ENCODE data around the gene CCDC33.
A peak's percentile ranks its signal among the peaks of the same experiment; 100 is the strongest.

CCDC33 gene

DNA sequence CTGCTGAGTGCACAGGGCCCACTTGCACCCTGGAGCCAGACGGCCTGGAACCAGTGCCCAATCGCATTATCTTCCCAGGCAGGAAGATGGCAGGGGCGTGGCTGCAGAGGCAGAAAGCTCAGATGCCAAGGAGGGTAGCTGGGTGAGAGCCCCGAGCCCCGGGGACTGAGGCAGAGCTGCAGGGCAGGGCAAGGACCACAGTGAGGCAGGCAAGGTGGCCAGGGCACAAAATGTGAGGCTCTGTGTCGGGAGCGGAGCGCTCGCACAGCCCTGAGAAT, 1.6 kb upstream of the CCDC33 start:
- no peak for DNase-seq (ENCODE audit: extremely low read depth, low read depth)
- H3K4me3 ChIP-seq (replicated peaks; ENCODE audit: low read depth, low read length): no peak overlapping the region
- TF ChIP-seq CTCF (IDR thresholded peaks at IDR 0.05; ENCODE audit: low read depth, low read length, missing control alignments): no peak

DNA sequence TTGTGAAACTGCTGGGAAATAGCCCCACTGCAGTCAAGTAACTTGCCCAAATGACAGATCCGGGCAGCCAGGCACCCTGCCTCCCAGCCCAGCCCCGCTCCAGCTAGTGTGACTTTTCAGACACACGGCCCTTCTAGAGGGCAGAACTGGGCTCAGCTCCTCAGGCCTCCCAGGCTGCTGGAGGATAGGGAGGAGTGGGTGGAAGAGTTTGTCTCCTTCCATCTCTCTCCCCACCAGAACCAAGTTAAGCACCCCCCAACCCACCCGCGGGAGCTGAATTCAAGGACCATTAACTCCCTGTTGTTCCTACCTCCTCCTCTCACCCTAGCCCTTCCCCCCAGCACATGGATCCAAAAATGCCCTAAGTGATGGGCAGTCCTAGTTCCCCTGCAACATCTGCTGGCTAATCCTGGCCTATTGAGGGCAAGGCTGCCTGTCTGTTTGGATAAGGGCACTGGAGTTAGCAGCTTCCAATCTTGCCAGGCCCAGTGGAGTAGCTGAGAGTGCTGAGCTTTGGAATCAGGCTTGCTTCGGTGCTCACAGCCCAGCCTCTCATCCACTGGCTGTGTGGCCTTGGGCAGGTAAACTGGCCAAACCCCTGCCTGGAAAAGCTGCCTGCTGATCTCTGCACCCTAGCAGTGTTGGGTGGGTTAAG, 3.1 kb downstream of the CCDC33 start:
- no peak overlapping the region for H3K4me3 ChIP-seq (replicated peaks; ENCODE audit: low read depth, low read length)
- no peak for DNase-seq (ENCODE audit: extremely low read depth, low read depth)
- no peak for TF ChIP-seq CTCF (IDR thresholded peaks at IDR 0.05; ENCODE audit: low read depth, low read length, missing control alignments)

DNA sequence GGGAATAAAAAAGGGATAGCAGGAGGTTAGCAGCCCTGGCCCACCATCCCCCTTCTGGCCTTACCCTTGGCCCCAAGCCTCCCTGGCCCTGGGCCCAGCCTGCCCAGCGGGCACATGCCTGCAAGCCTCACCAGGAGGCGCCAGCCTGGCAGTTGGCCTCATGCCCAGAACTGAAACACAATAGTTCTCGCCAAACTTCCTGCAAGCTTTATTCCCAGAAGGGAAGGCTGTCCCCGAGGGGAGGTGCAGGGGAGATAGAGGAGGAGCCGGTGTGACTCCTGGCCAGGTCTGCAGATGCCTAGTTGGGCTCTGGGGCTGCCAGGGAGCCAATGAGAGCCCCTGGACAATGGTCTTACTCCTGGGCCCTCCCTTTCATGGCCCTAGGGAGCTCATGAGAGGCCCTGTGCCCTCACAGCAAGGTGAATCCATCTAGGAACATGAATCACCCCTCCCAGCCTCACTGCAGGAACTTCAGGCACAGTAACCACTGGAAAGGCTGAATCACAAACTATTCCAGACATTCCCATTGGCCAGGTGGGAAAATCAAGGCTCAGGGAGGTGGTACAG, 4.0 kb downstream of the CCDC33 start:
- peak; percentile 53 for TF ChIP-seq CTCF (IDR thresholded peaks at IDR 0.05; ENCODE audit: low read depth, low read length, missing control alignments)
- DNase-seq (ENCODE audit: extremely low read depth, low read depth): peak; percentile 66
- no peak overlapping the region for H3K4me3 ChIP-seq (replicated peaks; ENCODE audit: low read depth, low read length)

DNA sequence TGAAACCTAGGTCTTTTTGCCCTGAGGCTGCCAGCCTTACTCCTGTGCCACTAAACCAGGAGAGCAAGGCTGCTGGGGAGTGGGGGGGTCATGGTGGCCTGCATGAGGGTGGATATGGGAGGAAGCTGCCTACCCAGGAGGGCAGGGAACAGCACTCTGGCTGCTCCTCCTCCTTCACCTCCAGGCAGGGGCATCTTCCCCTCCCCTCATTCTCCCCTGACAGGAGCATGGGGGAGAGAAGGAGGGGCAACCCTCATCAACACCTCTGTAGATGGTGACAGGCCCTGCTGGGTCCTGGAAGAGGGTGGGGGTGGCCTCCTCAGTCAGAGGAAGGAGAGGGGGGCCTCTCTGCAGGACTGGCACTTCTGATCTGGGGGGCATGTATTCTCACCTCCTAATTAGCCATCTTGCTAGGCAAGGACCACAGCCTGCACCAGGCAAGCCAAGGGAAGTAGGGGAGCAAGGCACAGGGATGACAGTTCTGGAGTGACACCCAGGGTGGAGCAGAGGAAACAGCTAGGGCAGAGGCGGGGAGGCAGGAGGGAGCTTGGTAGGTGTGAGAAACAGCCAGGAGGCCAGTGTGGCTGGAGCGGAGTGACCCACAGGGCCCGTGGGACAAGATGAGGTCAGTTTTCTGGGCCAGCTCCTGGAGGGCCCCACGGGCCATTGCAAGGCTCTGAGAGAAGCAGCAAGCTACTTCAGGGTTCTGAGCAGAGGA, 4.9 kb downstream of the CCDC33 start:
- H3K4me3 ChIP-seq (replicated peaks; ENCODE audit: low read depth, low read length): no peak overlapping the region
- DNase-seq (ENCODE audit: extremely low read depth, low read depth): no peak
- no peak for TF ChIP-seq CTCF (IDR thresholded peaks at IDR 0.05; ENCODE audit: low read depth, low read length, missing control alignments)

- no peak overlapping the region for H3K4me3 ChIP-seq (replicated peaks; ENCODE audit: low read depth, low read length)
- TF ChIP-seq CTCF (IDR thresholded peaks at IDR 0.05; ENCODE audit: low read depth, low read length, missing control alignments): no peak
- no peak for DNase-seq (ENCODE audit: extremely low read depth, low read depth)
Observed at GRCh38 chr15:74242441-74243185, 6.5 kb downstream of the CCDC33 start.

DNA sequence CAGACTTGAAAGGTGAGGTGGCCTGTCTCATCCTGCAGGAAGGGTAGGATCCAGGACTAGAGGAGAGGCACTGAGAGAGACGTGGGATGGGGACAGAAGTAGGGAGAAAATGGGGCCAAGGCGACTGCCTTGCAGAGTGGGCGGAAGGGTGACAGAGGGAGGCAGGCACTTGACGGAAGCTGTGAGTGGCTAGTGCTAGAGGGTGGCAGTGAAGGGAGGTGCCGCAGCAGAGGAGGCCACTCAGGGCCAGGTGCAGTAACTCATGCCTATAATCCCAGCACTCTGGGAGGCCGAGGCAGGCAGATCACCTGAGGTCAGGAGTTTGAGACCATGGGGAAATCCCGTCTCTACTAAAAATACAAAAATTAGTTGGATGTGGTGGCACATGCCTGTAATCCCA, 7.3 kb downstream of the CCDC33 start:
- no peak for DNase-seq (ENCODE audit: extremely low read depth, low read depth)
- no peak for TF ChIP-seq CTCF (IDR thresholded peaks at IDR 0.05; ENCODE audit: low read depth, low read length, missing control alignments)
- no peak overlapping the region for H3K4me3 ChIP-seq (replicated peaks; ENCODE audit: low read depth, low read length)
